Inflammatory macrophage treated with lipopolysaccharide for 1 hour (primary cell): Measurements from ENCODE around the gene DCUN1D2.

Experiments used
- DNase-seq, 2 donors: peaks; one replicate each; pipeline ENCODE4 v3.0.0-alpha.2; 2020 to 2022

The DCUN1D2 gene

DNA sequence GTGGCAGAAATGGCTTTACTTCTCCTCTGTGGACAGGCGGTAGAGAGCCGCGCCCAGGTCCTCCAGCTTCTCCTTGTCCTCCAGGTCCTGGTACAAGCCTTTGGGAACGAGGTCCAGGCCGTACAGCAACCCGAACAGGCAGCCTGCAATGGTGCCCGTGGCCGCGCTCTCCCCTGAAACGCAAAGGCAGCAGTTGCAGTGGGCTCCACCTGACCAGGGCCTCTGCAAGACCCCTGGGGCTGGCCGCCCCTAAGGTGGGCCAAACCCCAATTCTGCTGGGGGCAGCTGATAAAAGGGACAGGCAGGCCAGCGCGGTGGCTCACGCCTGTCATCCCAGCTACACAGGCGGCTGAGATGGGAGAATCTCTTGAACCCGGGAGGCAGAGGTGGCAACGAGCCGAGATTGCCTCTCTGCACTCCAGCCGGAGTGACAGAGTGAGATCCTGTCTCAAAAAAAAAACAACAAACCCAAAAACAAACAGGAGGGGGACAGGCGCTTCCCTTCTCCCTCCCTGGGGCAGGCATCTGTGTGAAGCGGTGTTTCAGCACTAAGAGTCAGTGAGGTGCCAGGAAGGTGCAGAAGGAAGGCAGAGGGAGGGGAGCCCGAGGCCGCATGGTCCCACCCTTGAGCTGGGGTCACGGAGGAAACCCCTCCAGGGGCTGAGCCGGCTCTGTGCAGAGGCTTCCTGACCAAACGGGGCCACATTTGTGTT, 67.5 kb downstream of the DCUN1D2 start:
- no peak for DNase-seq

DNA sequence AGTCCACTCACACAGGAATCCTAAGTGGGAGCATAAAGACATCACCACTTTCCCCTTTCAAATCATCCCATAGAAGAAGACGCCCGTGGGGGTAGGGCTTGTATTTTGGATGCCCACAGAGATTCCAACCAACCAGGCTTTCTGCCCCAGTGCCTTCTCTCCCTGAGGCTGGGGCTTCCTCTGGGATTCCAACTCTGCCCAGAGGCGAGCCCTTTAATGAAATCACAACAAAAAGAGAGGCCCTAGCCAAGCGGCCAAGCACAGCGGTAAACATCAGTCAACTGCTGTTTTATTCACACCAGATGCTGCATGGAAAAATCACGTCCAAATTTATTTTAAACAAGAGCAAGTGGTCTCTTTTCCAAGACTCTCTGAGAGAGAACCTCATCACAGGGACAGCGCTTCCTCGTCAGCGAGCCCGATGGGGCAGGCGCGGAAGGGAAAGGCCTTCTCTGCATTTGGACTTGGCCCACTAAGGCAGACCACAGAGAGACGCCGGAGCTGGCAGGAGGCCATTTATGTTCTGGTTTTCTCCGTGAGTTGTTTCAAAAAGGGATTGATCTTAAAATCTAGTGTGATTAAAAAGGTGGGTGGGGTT, 68.7 kb downstream of the DCUN1D2 start:
- no peak for DNase-seq

DNA sequence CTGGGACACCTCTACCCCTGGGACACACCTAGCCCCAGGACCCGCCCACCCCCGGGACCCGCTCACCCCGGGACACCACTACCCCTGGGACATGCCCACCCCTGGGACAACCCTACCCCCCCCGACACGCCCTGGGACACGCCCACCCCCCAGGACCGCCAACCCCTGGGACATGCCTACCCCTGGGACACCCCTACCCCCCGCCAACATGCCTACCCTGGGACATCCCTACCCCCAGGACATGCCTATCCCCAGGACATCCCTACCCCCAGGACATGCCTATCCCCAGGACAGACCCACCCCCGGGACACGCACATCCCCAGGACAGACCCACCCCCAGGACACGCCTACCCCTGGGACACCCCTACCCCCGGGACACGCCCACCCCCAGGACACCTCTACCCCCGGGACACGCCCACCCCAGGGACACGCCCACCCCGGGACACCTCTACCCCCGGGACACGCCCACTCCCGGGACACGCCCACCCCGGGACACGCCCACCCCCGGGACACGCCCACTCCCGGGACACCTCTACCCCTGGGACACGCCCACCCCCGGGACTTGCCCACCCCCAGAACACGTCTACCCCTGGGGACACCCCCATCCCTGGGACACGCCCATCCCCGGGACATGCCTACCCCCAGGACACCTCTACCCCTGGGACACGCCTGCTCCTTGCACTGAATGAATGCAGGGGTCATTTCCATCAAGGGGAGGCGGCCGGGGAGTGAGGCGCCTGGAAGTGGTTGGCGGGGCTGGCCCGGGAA, 69.5 kb downstream of the DCUN1D2 start:
- no peak for DNase-seq

DNA sequence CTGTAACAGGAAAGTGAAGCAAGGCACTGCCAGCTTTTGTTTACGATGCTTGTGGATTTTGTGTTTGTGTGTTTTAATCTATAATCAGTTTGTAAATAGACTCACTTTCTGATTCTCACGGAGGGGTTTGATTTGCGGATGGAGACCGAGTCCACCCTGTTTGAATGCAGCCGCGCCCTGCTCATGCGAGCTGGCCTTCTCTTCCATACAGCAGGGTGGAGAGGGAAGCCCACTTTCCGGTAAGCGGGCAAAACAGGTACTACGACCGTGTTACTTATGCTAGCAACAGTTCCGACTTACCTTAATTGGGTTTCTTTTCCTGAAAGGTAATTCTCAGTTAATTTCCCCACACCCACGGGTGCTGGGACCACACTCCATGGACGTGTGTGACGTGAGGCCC, 70.3 kb downstream of the DCUN1D2 start:
- no peak for DNase-seq

DNA sequence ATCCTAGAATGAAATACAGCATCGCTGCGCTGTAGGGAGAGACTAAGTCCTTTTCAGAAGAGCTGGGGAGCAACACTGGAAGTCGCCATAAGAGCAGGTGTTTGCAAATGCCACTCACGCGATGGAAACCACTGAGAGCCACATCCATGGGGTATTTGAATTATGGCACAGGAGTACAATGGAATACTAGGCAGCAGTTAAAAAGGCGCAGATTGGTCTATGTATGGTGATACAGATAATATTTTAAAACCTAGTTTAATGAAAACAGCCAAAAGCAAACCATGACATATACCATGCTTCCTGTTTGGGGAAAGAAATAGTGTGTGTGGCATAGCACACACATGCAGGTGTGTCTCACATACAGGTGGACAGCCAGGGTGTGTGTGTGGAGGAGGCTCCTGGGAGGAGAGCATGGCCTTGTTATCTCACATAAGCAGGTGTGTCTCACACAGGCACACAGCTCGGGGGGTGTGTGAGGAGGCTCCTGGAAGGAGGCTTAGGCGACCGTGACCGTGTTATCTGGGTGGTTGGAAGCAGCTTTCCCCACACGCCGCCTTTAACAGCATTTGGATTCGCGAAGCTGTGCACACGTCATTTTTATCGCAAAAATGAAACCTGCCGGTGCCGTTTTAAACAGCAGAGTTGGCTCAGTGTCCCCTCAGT, 70.8 kb downstream of the DCUN1D2 start:
- no peak for DNase-seq

DNA sequence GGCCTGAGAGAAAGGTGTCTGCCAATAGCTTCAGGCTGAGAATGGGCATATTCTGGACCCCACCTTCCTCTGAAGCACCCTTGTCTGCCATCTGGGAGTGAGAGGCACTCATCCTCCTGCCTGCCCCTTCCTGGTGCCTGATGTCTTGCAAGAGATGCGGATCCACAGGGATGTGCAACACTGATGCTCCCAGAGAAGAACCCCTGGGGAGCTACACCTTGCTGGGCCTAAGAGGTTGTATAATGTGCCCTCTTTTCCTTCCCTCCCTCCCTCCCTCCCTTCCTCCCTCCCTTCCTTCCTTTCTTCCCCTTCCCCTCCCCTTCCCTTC, 71.8 kb downstream of the DCUN1D2 start:
- no peak for DNase-seq

DNA sequence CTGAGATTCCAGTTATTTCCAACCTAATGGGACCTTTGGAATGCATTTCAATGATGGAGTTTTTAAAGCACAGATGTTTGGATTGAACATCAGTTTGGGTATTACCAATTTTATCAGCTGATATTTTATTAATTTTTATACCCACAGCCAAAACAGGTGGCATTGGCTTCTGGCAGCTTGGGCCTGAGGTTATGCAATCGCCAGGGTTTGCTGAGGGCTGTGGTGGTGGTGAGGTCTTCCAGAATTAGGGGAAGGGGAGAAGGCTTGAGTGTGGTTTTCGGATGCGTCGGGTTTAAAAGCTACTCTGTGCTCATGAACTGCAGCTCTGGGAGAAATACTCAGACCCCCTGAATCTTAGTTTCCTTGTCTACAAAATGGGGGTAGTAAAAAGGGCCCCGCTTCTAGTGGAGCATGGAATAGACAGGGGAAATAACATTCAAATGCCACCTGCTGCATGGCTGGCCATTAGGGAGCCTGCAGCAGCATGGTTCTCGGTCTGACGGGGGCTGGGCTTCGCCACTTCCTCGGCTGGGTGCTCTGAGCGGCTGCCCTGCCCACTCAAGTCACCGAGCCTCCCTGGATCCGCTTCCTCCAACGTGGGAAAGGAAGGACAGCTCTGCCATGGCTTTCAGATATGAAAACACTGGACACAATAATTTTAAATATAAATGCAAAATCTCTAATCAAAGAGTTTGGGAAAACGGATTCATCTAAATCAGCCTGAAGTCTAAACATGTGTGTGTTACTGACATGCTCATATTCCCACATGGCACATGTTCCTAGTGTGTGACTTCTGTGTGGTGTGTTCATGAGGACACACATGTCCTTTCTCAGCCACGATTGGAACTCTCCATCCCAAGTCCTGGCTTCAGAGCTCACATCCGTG, 72.4 kb downstream of the DCUN1D2 start:
- no peak for DNase-seq

DNA sequence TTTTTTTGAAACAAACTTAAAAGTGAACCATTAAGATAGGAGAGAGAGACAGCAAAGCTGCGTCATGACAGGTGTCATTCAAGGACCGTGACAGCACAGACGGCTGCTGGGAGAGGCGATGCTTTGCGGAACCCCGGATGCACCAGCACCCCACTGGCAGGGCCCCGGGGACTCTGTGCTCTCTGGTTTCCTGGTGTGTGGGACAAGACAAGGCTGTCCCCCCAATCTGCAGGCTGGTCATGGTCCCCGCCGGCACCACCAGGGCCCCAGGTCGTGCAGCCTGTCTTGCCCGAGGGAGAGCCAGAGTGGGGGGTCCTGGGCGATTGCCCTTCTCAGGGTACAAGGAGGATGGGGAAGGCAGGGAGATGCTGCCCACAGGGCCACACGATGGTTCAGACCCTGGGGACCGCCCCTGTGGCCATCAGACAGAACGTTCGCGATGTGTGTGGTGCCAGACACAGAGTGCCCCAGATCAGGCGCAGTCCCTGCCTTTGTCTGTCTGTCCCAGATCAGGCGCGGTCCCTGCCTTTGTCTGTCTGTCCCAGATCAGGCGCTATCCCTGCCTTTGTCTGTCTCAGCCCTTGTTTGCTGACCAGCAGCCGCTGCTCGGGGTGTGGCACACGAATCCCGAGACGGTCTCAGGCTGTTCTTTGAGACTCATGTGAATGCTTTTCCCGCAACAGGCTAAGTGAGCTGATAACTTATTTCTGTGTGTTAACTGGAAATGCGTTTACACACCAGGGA, 73.3 kb downstream of the DCUN1D2 start:
- DNase-seq = no peak

DNA sequence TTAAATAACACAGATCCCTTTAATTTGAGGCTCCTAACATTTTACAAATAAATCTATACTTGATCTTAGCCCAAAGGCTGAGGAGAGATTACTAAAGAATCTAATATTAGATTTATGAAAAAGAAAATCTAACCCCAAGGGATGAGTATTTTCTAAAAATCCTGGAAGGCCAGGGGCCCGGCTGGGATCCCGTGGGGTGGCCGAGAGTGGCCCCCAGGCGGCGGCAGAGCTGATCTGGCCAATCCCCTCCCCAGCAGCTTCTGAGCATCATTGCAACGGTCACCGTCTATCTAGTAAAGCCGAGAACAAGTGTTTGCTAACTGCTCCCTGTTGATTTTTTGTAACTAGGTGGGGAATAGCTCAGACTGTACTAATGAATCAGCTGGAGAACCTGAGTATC, 74.7 kb downstream of the DCUN1D2 start:
- DNase-seq = no peak

DNA sequence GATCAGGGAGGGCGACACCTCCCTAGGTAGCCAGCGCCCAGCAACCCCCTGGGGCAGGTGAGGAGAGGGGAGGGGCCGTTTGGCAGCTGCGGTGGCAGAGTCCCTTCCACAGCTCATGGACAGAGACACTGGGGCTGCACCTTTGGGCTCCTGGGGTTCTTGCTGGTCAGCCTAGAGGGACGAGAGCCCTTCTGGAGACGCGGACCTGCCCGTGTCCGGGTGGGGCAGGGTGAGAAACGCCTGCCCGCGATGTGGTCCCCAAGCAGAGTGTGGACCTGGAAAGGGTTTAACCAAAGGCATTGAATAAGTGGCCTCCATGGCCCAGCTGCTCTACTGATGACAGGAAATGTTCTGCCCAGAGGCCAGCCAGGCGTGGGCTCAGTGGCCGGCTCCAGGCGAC, 75.5 kb downstream of the DCUN1D2 start:
- DNase-seq = no peak

DNA sequence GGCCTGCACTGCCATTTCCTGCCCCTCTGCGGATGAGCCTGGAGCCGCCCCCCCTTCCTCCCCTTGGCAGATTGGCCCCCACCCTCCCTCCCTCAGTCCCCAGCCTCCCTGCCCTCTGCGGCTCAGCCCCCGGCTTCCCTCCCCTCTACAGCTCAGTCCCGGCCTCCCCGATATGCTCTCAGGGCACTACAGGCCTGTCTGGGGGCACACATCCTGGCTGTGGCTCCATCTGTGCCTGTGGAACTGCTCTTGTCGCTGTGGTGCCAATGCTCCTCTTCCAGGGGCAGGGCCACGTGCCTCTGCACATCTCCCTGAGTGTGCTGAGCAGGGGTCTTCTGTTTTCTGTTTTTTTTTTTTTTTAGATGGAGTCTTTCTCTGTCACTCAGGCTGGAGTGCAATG, 76.2 kb downstream of the DCUN1D2 start:
- DNase-seq = no peak

DNA sequence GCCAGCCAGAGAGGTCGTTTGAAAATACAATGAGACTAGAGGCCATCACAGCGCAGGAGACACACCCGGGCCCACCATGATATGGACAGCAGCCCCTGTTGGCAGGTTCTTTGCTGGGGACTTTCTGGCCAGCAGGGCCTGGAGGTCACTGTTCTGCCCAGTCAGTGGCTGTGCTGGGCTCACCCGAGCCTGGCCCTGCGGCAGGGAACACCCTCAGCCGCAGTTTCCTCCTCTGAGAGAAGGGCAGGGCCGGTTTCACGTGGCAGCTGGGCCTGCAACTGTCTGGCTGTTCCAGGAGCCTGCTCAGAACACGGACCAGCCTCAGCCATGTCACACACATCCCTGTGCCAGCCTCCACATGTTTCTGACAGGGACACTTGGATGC, 76.6 kb downstream of the DCUN1D2 start:
- peak in 1 of 2 donors; percentile 8 for DNase-seq

DNA sequence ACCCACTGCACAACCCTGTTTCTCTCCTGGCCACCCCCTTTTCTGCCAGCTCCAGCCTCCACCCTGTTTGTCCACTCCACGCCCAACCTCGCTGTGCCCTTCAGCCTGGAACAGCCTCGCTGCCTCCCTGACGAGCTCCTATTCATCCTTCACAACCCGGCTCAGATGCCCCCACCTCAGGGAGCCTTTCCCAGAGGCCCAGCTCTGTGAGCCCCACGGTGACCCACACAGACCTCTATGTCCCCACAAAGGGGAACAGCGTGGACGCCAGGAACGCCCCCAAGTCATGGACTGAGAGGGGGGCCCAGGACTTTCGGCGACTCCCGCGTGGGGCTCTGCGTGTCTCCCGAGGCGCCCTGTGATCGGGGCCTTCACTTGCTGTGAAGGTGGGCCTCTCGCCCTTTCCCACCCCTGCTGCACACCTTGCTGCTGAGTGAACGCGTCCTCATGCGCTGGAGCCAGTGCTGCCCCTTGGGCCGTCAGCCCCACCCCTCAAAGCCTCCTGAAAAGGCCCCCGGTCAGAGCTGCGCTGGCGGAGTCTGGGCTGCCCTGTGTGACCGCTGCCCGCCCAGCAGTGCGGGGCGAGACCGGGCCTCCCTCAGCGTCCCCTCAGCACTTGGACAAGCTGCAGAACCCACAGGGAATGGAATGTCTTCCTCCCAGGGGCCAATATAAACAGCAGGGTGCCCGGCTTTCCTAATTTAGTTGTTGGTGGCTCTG, 77.2 kb downstream of the DCUN1D2 start:
- DNase-seq = no peak

DNA sequence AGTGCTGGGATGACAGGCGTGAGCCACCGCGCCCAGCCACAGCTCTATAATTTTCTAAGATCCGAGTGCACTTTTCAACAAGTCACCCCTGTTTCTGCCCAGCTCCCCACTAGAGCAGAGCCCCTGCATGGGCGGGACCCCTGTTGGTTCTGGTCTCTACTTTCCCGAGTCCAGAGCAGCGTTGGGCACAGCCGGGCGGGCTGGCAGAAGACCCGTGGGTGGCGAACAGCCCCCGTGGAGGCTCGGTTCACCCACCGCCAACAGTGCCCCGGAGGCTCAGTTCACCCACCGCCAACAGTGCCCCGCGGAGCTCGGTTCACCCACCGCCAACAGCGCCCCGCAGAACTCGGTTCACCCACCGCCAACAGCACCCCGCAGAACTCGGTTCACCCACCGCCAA, 78.1 kb downstream of the DCUN1D2 start:
- DNase-seq = no peak

DNA sequence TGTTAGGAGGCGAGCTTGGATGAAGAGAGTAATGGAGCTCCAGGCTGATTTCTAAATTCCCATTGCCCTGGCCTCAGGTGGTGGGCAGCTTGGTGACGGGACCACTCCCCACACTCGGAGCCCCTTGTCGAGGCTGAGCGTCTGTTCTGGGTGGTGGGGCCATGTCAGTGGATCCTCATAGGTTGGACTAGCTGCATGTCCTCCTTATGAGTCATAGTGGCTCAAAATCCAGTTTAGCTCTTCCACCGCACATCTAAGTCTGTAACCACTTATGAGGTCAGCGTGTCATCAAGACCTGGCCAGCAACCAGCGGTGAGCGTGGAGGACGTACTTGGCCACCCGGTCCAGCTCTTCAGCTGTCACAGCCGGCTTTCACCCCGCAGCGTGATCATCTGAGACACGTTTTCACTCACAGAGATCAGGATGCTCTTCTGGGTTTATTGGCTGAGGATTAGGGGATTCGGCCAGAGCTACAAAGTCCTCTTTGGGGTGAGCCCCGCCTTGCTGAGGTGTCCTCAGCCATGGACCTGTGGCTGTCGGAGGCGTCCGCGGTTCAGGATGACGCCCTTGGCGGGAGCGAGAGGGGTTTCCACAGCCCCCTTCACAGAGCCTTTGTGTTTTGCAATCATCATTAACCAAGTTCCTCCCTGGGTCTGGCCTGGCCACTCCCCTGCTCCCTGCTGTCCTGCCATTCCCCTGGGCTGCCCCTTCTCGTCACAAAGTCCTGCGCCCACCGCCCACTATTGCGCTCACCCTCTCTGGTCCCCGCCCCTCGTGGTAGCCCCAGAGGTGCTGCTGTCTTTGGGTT, 79.1 kb downstream of the DCUN1D2 start:
- DNase-seq = no peak

DNA sequence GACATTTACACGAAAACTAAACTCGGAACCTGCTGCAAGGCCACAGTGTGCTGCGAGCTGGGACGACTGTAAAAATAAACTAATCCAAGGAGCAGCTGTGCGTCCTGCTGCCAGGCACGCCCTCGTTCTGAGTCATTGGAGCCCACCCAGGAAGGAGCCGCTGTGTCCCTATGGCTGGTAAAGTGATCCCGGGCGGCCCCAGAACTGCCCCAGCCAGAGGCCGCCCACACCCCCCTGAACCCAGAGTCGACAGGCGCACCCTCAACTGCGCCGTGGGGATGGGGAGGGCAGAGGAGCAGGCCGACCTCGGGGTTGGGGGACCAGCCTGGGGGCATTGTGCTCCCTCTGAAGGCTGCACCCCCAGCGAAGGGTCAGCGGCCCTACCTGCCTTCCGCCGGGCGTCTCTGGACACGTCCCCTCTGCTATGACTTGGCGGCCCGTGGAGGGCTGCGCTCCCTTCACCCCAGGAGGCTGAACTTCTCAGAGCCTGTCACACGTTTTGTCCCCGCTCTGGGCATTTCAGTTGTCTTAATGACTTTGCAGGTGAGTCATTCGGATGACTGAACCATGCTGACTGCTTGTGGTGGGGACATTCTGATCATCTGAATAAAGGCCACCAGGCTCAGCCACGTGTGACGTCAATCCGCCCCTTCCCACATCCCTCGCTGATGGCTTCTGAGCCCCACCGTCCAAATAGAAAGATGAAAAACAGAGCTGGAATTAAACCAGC, 79.9 kb downstream of the DCUN1D2 start:
- DNase-seq = no peak

DNA sequence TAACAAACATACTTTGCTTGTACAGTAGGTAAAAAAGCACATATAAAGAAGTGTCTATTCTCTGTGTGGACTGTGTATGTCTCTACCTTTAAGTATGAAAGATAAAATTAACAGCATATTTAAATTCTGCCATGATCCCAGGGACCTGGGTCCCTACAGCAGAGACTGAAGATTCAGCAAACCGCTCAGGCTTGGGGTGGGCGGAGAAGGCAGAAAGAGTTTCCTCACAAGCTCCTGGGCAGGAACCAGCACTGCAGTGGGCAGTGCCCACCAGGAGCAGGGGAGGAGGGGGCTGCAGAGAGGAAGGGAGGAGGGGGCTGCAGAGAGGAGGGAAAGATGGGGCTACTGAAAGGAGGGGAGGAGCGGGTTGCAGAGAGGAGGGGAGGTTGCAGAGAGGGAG, 81.9 kb downstream of the DCUN1D2 start:
- no peak for DNase-seq

DNA sequence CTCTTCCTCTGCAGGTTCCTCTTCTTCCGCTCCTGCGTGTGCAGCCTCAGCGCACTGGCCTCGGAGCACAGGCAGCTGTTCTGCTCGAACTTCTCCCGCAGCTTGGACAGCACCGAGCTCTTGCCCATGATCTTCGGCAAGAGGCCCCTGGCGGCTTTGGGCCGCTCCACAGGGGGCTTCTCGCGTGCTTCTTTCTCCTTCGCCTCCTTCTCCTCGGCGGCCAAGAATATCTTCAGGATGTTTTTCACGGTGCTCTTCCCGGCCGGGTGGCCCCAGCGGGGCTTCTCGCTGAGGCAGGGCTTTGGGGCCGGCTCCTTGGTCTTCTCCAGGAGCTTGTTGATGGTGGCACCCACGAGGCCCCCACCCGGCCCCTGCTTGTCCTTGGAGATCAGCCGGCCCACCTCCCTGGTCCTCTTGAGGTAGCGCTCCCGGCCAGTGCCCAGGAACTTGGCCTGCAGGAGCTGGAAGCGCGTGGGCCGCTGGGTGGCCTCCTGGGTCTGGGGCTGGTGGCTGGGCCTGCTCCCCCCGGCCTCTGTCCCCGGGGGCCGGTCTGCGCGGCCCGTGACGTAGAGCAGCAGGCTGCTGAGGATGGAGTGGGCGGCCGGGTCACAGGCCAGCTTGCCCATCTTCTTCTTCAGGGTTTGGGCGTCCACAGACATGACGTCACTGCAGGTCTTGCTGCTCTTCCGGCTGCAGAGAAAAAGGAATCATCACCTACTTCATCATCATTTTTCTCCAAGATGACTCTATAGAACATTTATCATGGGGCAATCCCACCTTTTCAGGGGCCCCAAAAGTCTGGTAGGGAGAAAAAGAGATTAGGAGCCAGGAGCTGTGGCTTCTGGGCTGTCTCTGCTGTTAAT, 82.7 kb downstream of the DCUN1D2 start:
- DNase-seq = no peak

DNA sequence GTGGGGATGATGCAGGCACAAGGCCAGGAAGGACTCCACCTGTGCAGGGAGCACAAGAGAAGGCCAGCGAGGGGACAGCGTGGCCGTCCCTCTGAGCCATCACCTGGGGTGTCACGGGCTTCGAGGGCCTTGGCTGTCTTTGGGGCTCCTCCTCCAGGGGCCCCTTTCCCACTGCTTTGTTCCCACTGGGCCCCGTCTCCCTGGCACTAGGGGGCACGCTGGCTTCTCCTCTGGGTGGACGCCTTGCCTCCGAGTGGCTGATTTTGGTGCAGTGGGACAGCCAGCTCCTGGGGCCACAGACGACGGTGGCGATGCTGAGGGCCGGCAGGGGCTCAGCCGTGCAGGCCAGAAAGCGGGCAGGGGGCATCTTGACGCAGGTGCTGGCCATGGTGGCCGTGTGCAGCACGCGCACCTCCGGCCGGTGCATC, 83.4 kb downstream of the DCUN1D2 start:
- no peak for DNase-seq
